Neural progenitor cell (in vitro differentiated cells): ENCODE data around the gene AIF1. TPM values are rescaled to one million over a fixed set of nuclear protein-coding genes. Genes with fewer than 3 reads are reported as not detected.

Experiments used
- DNase-seq: peaks from one replicate; pipeline ENCODE4 v3.0.0-alpha.2; 2016; ENCODE audit warnings: low spot score
- H2AFZ ChIP-seq: fragments of 200-600 bp; sonication (generic); replicated peaks from 2 replicates; pipeline ENCODE4 v1.6.1; 2016; ENCODE audit warnings: antibody characterized with exemption
- H3F3A ChIP-seq: fragments of 200-600 bp; sonication (generic); 2 replicates; pipeline ENCODE4 v1.6.1; 2016; ENCODE audit warnings: antibody characterized with exemption, low read depth
- H3K27ac ChIP-seq: fragments of 200-600 bp; sonication (generic); 2 replicates; pipeline ENCODE4 v1.5.1; 2016; ENCODE audit warnings: mild to moderate bottlenecking
- H3K27me3 ChIP-seq: fragments of 200-600 bp; sonication (generic); 2 replicates; pipeline ENCODE4 v1.6.1; 2016; ENCODE audit warnings: mild to moderate bottlenecking, moderate library complexity
- H3K36me3 ChIP-seq: fragments of 200-600 bp; sonication (generic); 2 replicates; pipeline ENCODE4 v1.5.1; 2016
- H3K4me1 ChIP-seq: fragments of 200-600 bp; sonication (generic); 2 replicates; pipeline ENCODE4 v1.6.1; 2016; ENCODE audit warnings: mixed run types
- H3K4me2 ChIP-seq: fragments of 200-600 bp; sonication (generic); 2 replicates; pipeline ENCODE4 v1.6.1; 2016
- H3K4me3 ChIP-seq: fragments of 200-600 bp; sonication (generic); 2 replicates; pipeline ENCODE4 v1.5.1; 2016
- H3K79me2 ChIP-seq: fragments of 200-600 bp; sonication (generic); 2 replicates; pipeline ENCODE4 v1.6.1; 2016; ENCODE audit warnings: low read depth
- H3K9ac ChIP-seq: fragments of 200-600 bp; sonication (generic); 2 replicates; pipeline ENCODE4 v1.6.1; 2016
- H3K9me3 ChIP-seq: fragments of 200-600 bp; sonication (generic); 2 replicates; pipeline ENCODE4 v1.5.1; 2016; ENCODE audit warnings: low read depth
- H4K20me1 ChIP-seq: fragments of 200-600 bp; sonication (generic); 2 replicates; pipeline ENCODE4 v1.6.1; 2016; ENCODE audit warnings: low read depth
- H3K27ac Mint-ChIP-seq: 3 replicates; pipeline ENCODE4 v1.8.0; 2021; ENCODE audit warnings: mixed read lengths
- H3K27me3 Mint-ChIP-seq: 2 replicates; pipeline ENCODE4 v1.8.0; 2022; ENCODE audit warnings: low read depth, mild to moderate bottlenecking, inconsistent platforms, moderate library complexity, mixed read lengths; ENCODE audit not compliant: insufficient read depth
- H3K36me3 Mint-ChIP-seq: 3 replicates; pipeline ENCODE4 v1.8.0; 2021; ENCODE audit warnings: mixed read lengths
- H3K4me1 Mint-ChIP-seq: 3 replicates; pipeline ENCODE4 v1.8.0; 2021; ENCODE audit warnings: mixed read lengths
- H3K4me3 Mint-ChIP-seq: 3 replicates; pipeline ENCODE4 v1.8.0; 2021; ENCODE audit warnings: mild to moderate bottlenecking, moderate library complexity, mixed read lengths
- H3K9me3 Mint-ChIP-seq: 3 replicates; pipeline ENCODE4 v1.8.0; 2020; ENCODE audit warnings: mixed read lengths
- CTCF ChIP-seq: fragments of 200-600 bp; sonication (generic); IDR thresholded peaks from 2 replicates; pipeline ENCODE4 v1.5.1; 2017; ENCODE audit warnings: antibody characterized with exemption, mild to moderate bottlenecking
- EZH2 ChIP-seq: fragments of 200-600 bp; sonication (generic); IDR thresholded peaks from 2 replicates; pipeline ENCODE4 v1.6.1; 2017; ENCODE audit warnings: antibody characterized with exemption, mild to moderate bottlenecking, moderate library complexity
- EZH2phosphoT487 ChIP-seq: fragments of 200-600 bp; sonication (generic); IDR thresholded peaks from 2 replicates; pipeline ENCODE4 v1.6.1; 2017; ENCODE audit warnings: antibody characterized with exemption
- total RNA-seq: library from RNA; depleted of rRNA; stranded (reverse); fragments of >200 nt; gene quantifications from 2 replicates; pipeline ENCODE4 v1.2.3, GENCODE V29; 2015; ENCODE audit warnings: low replicate concordance

AIF1 gene
- total RNA-seq, 1 donor from 2014 or later = not detected

DNA sequence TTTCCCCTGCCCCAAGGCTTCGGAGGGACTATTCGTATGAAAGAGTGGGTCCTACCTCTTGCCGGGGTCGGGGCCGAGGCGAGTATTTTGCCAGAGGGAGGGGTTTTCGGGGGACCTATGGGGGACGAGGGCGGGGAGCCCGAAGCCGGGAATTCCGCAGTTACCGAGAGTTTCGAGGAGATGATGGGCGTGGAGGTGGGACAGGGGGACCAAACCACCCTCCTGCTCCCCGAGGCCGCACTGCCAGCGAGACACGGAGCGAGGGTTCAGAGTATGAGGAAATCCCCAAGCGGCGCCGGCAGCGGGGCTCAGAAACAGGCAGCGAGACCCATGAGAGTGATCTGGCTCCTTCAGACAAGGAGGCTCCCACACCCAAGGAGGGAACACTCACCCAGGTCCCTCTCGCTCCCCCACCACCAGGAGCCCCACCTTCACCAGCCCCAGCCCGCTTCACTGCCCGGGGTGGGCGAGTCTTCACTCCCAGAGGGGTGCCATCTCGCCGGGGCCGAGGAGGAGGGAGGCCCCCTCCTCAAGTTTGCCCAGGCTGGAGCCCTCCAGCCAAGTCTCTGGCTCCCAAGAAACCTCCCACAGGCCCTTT, 16.7 kb downstream of the AIF1 start:
- Mint-ChIP-seq H3K4me1 (peaks cover 2% of the 10 kb centered on the region), H3K4me3 (no peak overlapping the region), H3K27me3 (peaks cover 8% of the 10 kb centered on the region), H3K36me3 (peaks cover 57% of the 10 kb centered on the region), H3K27ac (no peak overlapping the region), H3K9me3 (no peaks in the 10 kb centered on the region)
- no peak overlapping the region for H3K4me3 ChIP-seq
- no peaks in the 10 kb centered on the region for H3K4me1 ChIP-seq
- H3K27ac ChIP-seq = peak overlapping the region; percentile 77
- H3K27me3 ChIP-seq = no peaks in the 10 kb centered on the region
- no peaks in the 10 kb centered on the region for H3K9me3 ChIP-seq
- DNase-seq = no peak
- peaks cover 56% of the 10 kb centered on the region for H3K79me2 ChIP-seq
- no peak overlapping the region for H3K4me2 ChIP-seq
- H3K9ac ChIP-seq = peak overlapping the region; percentile 1
- no peak overlapping the region for H2AFZ ChIP-seq
- H3F3A ChIP-seq = peaks cover 69% of the 10 kb centered on the region
- peaks cover 89% of the 10 kb centered on the region for H4K20me1 ChIP-seq
- no peak for TF ChIP-seq EZH2
- no peak for TF ChIP-seq CTCF
- no peak for TF ChIP-seq EZH2phosphoT487
- peaks cover 17% of the 10 kb centered on the region for H3K36me3 ChIP-seq

DNA sequence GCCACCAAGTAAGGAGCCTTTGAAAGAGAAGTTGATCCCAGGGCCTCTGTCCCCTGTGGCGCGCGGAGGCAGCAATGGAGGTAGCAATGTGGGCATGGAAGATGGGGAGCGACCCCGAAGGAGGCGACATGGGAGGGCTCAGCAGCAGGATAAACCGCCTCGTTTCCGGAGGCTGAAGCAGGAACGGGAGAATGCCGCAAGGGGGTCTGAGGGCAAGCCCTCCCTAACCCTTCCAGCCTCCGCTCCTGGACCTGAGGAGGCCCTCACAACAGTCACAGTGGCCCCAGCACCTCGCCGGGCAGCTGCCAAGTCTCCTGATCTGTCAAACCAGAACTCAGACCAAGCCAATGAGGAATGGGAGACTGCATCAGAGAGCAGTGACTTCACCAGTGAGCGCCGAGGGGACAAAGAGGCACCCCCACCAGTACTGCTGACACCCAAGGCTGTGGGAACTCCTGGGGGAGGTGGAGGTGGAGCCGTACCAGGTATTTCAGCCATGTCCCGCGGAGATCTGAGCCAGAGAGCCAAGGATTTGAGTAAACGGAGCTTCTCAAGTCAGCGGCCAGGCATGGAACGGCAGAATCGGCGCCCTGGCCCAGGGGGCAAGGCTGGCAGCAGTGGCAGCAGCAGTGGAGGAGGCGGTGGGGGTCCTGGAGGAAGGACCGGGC, 17.4 kb downstream of the AIF1 start:
- Histone ChIP-seq H3K9me3 (no peaks in the 10 kb centered on the region), H3K4me2 (no peak overlapping the region), H4K20me1 (peaks cover 88% of the 10 kb centered on the region), H3K4me3 (no peak overlapping the region), H3K27me3 (no peaks in the 10 kb centered on the region), H2AFZ (no peak overlapping the region), H3K36me3 (peaks cover 11% of the 10 kb centered on the region), H3K9ac (peak overlapping the region; percentile 1), H3F3A (peaks cover 71% of the 10 kb centered on the region), H3K27ac (peak overlapping the region; percentile 77), H3K79me2 (peaks cover 49% of the 10 kb centered on the region), H3K4me1 (no peaks in the 10 kb centered on the region)
- peaks cover 56% of the 10 kb centered on the region for H3K36me3 Mint-ChIP-seq
- TF ChIP-seq EZH2 (no peak), EZH2phosphoT487 (no peak), CTCF (no peak)
- H3K27me3 Mint-ChIP-seq = peaks cover 8% of the 10 kb centered on the region
- peaks cover 2% of the 10 kb centered on the region for H3K4me1 Mint-ChIP-seq
- no peak for DNase-seq
- H3K27ac Mint-ChIP-seq = no peak overlapping the region
- no peaks in the 10 kb centered on the region for H3K9me3 Mint-ChIP-seq
- H3K4me3 Mint-ChIP-seq = peak overlapping the region; percentile 43

GRCh38 chr6:31633447-31633846, 18.4 kb downstream of the AIF1 start:
- Histone ChIP-seq H3K9me3 (no peaks in the 10 kb centered on the region), H3K4me2 (no peak overlapping the region), H3K36me3 (peaks cover 10% of the 10 kb centered on the region), H3K4me3 (no peak overlapping the region), H3F3A (peaks cover 80% of the 10 kb centered on the region), H3K27ac (peak overlapping the region; percentile 13), H3K79me2 (peaks cover 39% of the 10 kb centered on the region), H3K27me3 (no peaks in the 10 kb centered on the region), H2AFZ (no peak overlapping the region), H3K9ac (no peak overlapping the region), H4K20me1 (peaks cover 78% of the 10 kb centered on the region), H3K4me1 (no peaks in the 10 kb centered on the region)
- no peak overlapping the region for H3K27ac Mint-ChIP-seq
- TF ChIP-seq EZH2 (no peak), CTCF (no peak), EZH2phosphoT487 (no peak)
- peaks cover 51% of the 10 kb centered on the region for H3K36me3 Mint-ChIP-seq
- no peaks in the 10 kb centered on the region for H3K9me3 Mint-ChIP-seq
- H3K27me3 Mint-ChIP-seq = peaks cover 8% of the 10 kb centered on the region
- peaks cover 2% of the 10 kb centered on the region for H3K4me1 Mint-ChIP-seq
- DNase-seq = no peak
- peak overlapping the region; percentile 38 for H3K4me3 Mint-ChIP-seq
